ENCODE data around the gene CHI3L1.

CHI3L1 gene

DNA sequence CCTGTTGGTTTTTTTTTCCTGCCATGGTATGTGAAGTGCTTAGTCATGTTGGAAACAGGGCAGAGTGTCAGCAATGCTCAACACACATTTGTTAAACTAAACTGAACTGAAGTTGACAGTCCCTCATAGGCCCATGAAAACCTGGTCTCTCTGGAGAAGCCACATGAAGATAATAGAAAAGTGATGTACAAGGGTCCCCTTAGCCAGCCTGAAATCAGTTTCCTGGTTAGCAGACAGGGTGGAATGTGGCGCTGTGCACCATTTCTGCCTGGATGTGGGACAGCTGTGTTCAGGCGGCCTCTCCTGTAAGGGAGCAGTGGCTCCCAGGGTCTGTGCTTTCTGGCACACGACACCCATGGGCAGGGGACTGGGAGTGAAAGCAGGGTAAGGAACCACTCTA is 9.9 kb upstream of the CHI3L1 start:
- Histone ChIP-seq H3K9me3 (ENCODE audit: control insufficient read depth in 1 of 2, low read length in 2 of 2) (no peaks in the 10 kb centered on the region), H3K27ac (ENCODE audit: low read depth, low read length) (no peak overlapping the region), H3K4me1 (ENCODE audit: control insufficient read depth in 1 of 2, insufficient read depth in 2 of 2, low read length in 2 of 2) (peaks cover 3 to 6% of the 10 kb centered on the region in 2 donors), H3K4me3 (ENCODE audit: low read depth in 1 of 2, low read length in 2 of 2) (no peak overlapping the region), H3K27me3 (ENCODE audit: control insufficient read depth in 1 of 2, insufficient read depth in 2 of 2, low read length in 2 of 2) (no peaks in the 10 kb centered on the region), H3K9ac (ENCODE audit: low read depth in 1 of 2, low read length in 2 of 2) (no peak overlapping the region), H3K36me3 (ENCODE audit: control insufficient read depth in 1 of 2, insufficient read depth in 2 of 2, low read length in 2 of 2) (no peaks in the 10 kb centered on the region)

DNA sequence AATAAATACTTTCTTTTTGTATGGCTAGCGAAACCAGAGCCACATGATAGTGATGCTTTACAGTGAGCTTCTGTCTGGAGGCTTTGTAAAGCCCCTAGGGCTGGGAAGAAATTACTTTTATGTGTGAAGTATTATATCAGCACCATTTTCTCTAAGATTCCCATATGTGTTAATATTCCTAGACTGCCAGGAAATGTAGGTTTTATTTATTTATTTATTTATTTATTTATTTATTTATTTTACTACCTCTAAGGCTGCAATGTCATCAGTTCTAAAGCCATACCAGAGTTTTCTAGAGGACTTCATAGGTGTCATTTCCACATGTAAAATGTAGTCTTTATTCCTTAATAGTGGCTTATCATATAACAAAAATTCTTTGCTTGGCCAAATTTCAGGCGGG is 4.4 kb upstream of the CHI3L1 start:
- Histone ChIP-seq H3K36me3 (ENCODE audit: control insufficient read depth in 1 of 2, insufficient read depth in 2 of 2, low read length in 2 of 2) (no peaks in the 10 kb centered on the region), H3K27me3 (ENCODE audit: control insufficient read depth in 1 of 2, insufficient read depth in 2 of 2, low read length in 2 of 2) (peaks cover 0 to 3% of the 10 kb centered on the region in 2 donors), H3K4me1 (ENCODE audit: control insufficient read depth in 1 of 2, insufficient read depth in 2 of 2, low read length in 2 of 2) (peaks cover 0 to 5% of the 10 kb centered on the region in 2 donors), H3K4me3 (ENCODE audit: low read depth in 1 of 2, low read length in 2 of 2) (no peak overlapping the region), H3K9me3 (ENCODE audit: control insufficient read depth in 1 of 2, low read length in 2 of 2) (no peaks in the 10 kb centered on the region), H3K27ac (ENCODE audit: low read depth, low read length) (no peak overlapping the region), H3K9ac (ENCODE audit: low read depth in 1 of 2, low read length in 2 of 2) (no peak overlapping the region)

DNA sequence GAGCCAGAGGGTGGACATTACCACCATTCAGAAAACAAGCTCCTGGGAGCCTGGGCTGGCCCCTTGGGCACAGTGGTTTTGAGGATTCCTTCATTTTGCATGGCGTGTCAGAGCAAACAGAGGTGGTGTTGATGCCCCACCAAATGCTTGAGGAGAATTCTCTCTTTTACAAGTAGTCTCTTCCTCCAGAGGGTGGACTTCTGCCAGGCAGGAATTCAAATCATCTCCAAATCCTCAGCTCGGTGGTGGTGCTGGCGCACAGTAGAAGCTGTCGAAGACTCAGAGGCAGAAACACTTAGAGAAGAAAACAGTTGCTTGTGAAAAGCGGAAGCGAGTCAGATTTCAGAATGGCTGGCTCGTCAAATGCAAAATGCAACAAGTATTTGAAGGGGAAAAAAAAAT is 3.4 kb upstream of the CHI3L1 start:
- Histone ChIP-seq H3K9me3 (ENCODE audit: control insufficient read depth in 1 of 2, low read length in 2 of 2) (no peaks in the 10 kb centered on the region), H3K9ac (ENCODE audit: low read depth in 1 of 2, low read length in 2 of 2) (no peak overlapping the region), H3K4me1 (ENCODE audit: control insufficient read depth in 1 of 2, insufficient read depth in 2 of 2, low read length in 2 of 2) (peaks cover 0 to 2% of the 10 kb centered on the region in 2 donors), H3K4me3 (ENCODE audit: low read depth in 1 of 2, low read length in 2 of 2) (no peak overlapping the region), H3K36me3 (ENCODE audit: control insufficient read depth in 1 of 2, insufficient read depth in 2 of 2, low read length in 2 of 2) (no peaks in the 10 kb centered on the region), H3K27ac (ENCODE audit: low read depth, low read length) (no peak overlapping the region), H3K27me3 (ENCODE audit: control insufficient read depth in 1 of 2, insufficient read depth in 2 of 2, low read length in 2 of 2) (peaks cover 0 to 3% of the 10 kb centered on the region in 2 donors)

DNA sequence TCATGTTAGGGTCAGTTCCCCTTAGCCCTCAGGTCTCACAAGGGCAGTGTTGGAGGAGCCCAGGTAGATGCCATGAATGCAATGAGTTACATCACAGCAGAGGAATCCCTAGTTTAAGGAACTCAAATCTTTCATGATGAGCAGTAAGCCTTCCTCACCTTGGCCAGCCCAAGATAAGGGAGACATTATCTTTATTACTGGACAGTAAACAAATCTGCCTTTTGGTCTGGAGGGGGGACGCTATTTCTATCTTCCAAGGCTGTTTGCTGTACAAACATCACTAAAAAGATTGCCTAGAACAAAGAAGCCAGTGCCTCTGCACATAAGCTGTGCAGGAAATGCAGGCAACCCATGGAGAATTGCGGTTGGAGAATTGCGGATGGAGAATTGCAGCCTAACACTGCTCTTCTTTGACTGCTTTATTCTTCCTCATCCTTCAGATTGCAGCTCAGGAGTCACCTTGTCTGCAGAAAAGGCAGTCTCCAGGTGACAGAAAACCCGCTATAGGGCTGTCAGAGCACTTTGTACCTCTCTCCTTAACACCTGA is 2.3 kb upstream of the CHI3L1 start:
- peaks cover 0 to 3% of the 10 kb centered on the region in 2 donors for H3K27me3 ChIP-seq (ENCODE audit: control insufficient read depth in 1 of 2, insufficient read depth in 2 of 2, low read length in 2 of 2)
- H3K4me1 ChIP-seq (ENCODE audit: control insufficient read depth in 1 of 2, insufficient read depth in 2 of 2, low read length in 2 of 2): peaks cover 0 to 2% of the 10 kb centered on the region in 2 donors
- H3K4me3 ChIP-seq (ENCODE audit: low read depth in 1 of 2, low read length in 2 of 2): no peak overlapping the region
- H3K36me3 ChIP-seq (ENCODE audit: control insufficient read depth in 1 of 2, insufficient read depth in 2 of 2, low read length in 2 of 2): no peaks in the 10 kb centered on the region
- no peaks in the 10 kb centered on the region for H3K9me3 ChIP-seq (ENCODE audit: control insufficient read depth in 1 of 2, low read length in 2 of 2)
- H3K9ac ChIP-seq (ENCODE audit: low read depth in 1 of 2, low read length in 2 of 2): no peak overlapping the region
- H3K27ac ChIP-seq (ENCODE audit: low read depth, low read length): no peak overlapping the region

DNA sequence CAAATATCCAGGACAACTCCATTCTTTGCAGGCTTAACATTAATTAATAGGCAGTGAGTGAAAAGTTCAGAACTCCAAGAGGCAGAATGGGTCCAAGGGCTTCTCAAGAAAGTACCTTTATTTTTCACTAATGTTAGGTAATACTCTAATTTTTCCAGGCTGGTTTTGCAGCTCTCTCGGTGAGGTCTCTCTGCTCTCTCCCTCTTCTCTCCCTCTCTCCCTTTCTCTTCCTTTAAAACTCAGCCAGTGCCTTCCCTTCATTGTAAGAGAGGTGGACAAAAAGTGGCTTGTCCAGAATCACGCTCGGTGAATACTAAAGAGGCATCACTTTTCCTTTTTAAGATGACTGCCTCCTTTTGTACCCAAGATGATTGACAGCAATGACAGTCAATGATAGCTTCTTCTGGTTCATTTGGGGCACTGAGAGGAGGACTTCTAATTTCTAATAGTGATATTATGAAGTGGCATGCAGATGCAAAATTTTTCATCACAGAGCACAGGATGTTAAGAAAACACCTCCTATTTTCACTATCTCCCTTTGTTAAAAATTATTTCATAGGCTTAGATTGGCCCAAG is 1.3 kb upstream of the CHI3L1 start:
- Histone ChIP-seq H3K4me1 (ENCODE audit: control insufficient read depth in 1 of 2, insufficient read depth in 2 of 2, low read length in 2 of 2) (peaks cover 0 to 2% of the 10 kb centered on the region in 2 donors), H3K9me3 (ENCODE audit: control insufficient read depth in 1 of 2, low read length in 2 of 2) (no peaks in the 10 kb centered on the region), H3K9ac (ENCODE audit: low read depth in 1 of 2, low read length in 2 of 2) (no peak overlapping the region), H3K36me3 (ENCODE audit: control insufficient read depth in 1 of 2, insufficient read depth in 2 of 2, low read length in 2 of 2) (no peaks in the 10 kb centered on the region), H3K4me3 (ENCODE audit: low read depth in 1 of 2, low read length in 2 of 2) (no peak overlapping the region), H3K27me3 (ENCODE audit: control insufficient read depth in 1 of 2, insufficient read depth in 2 of 2, low read length in 2 of 2) (peaks cover 0 to 3% of the 10 kb centered on the region in 2 donors), H3K27ac (ENCODE audit: low read depth, low read length) (no peak overlapping the region)

- H3K4me1 ChIP-seq (ENCODE audit: control insufficient read depth in 1 of 2, insufficient read depth in 2 of 2, low read length in 2 of 2): peaks cover 0 to 2% of the 10 kb centered on the region in 2 donors
- H3K9me3 ChIP-seq (ENCODE audit: control insufficient read depth in 1 of 2, low read length in 2 of 2): no peaks in the 10 kb centered on the region
- H3K4me3 ChIP-seq (ENCODE audit: low read depth in 1 of 2, low read length in 2 of 2): no peak overlapping the region
- no peak overlapping the region for H3K9ac ChIP-seq (ENCODE audit: low read depth in 1 of 2, low read length in 2 of 2)
- H3K36me3 ChIP-seq (ENCODE audit: control insufficient read depth in 1 of 2, insufficient read depth in 2 of 2, low read length in 2 of 2): no peaks in the 10 kb centered on the region
- H3K27ac ChIP-seq (ENCODE audit: low read depth, low read length): no peak overlapping the region
- peaks cover 0 to 3% of the 10 kb centered on the region in 2 donors for H3K27me3 ChIP-seq (ENCODE audit: control insufficient read depth in 1 of 2, insufficient read depth in 2 of 2, low read length in 2 of 2)
Measured at GRCh38 chr1:203187304-203187685, 791 bp upstream of the CHI3L1 start.

DNA sequence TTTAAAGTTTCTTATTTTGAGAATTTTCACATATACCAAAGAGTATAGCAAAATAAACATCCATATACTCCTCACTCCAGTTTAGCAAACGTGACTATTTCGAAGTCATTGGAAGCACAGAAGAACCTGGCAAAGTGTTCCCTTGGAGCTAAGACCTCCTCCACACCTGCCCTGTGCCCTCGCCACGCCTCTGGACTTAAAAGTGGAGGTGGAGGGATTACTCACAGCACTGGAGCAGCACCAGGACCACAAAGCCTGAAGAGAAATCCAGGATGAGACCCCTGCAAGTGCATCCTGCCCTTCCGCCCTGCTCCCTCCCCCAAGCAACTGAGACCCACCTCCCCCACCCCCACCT is 436 bp downstream of the CHI3L1 start:
- no peaks in the 10 kb centered on the region for H3K36me3 ChIP-seq (ENCODE audit: control insufficient read depth in 1 of 2, insufficient read depth in 2 of 2, low read length in 2 of 2)
- H3K4me3 ChIP-seq (ENCODE audit: low read depth in 1 of 2, low read length in 2 of 2): no peak overlapping the region
- no peak overlapping the region for H3K9ac ChIP-seq (ENCODE audit: low read depth in 1 of 2, low read length in 2 of 2)
- no peak overlapping the region for H3K27ac ChIP-seq (ENCODE audit: low read depth, low read length)
- H3K27me3 ChIP-seq (ENCODE audit: control insufficient read depth in 1 of 2, insufficient read depth in 2 of 2, low read length in 2 of 2): peaks cover 0 to 3% of the 10 kb centered on the region in 2 donors
- H3K9me3 ChIP-seq (ENCODE audit: control insufficient read depth in 1 of 2, low read length in 2 of 2): no peaks in the 10 kb centered on the region
- peaks cover 0 to 2% of the 10 kb centered on the region in 2 donors for H3K4me1 ChIP-seq (ENCODE audit: control insufficient read depth in 1 of 2, insufficient read depth in 2 of 2, low read length in 2 of 2)

DNA sequence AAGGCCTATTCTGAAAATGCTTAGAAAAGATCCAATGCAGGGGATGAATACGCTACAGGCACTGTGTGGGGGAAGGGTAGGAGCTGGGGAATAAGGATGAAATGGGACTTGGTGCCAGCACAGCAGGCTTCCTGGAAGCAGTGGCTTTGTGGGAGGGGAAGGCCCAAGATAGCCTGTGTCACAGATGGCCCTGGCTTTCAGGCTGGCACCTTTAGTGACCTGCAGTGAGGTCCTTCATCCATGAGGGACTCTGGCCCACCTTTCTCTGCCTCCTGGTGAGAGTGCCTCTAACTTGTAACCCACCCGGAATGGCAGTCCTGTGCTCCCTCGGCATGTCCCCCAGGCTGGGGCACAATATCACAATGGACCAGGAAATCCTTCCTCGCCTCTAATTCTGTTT is 919 bp downstream of the CHI3L1 start:
- no peaks in the 10 kb centered on the region for H3K36me3 ChIP-seq (ENCODE audit: control insufficient read depth in 1 of 2, insufficient read depth in 2 of 2, low read length in 2 of 2)
- peaks cover 0 to 3% of the 10 kb centered on the region in 2 donors for H3K27me3 ChIP-seq (ENCODE audit: control insufficient read depth in 1 of 2, insufficient read depth in 2 of 2, low read length in 2 of 2)
- peaks cover 0 to 2% of the 10 kb centered on the region in 2 donors for H3K4me1 ChIP-seq (ENCODE audit: control insufficient read depth in 1 of 2, insufficient read depth in 2 of 2, low read length in 2 of 2)
- no peaks in the 10 kb centered on the region for H3K9me3 ChIP-seq (ENCODE audit: control insufficient read depth in 1 of 2, low read length in 2 of 2)
- H3K27ac ChIP-seq (ENCODE audit: low read depth, low read length): no peak overlapping the region
- H3K9ac ChIP-seq (ENCODE audit: low read depth in 1 of 2, low read length in 2 of 2): no peak overlapping the region
- no peak overlapping the region for H3K4me3 ChIP-seq (ENCODE audit: low read depth in 1 of 2, low read length in 2 of 2)

DNA sequence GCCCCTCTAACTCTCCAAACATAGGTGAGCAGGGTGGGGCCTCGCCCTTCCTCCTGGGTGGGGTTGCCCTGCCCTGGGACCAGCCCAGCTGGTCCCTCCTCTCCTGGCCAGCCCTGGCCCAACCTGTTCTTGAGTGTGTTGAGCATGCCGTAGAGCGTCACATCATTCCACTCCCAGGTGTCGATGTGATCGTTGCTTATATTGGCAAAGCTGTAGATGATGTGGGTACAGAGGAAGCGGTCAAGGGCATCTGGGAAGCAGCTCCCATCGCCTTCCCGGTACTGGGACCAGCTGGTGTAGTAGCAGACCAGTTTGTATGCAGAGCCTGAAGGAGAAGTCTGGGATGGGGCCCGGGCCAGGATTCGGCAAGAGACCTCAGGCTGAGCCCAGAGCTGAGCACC is 1.4 kb downstream of the CHI3L1 start:
- Histone ChIP-seq H3K36me3 (ENCODE audit: control insufficient read depth in 1 of 2, insufficient read depth in 2 of 2, low read length in 2 of 2) (no peaks in the 10 kb centered on the region), H3K27me3 (ENCODE audit: control insufficient read depth in 1 of 2, insufficient read depth in 2 of 2, low read length in 2 of 2) (peaks cover 0 to 3% of the 10 kb centered on the region in 2 donors), H3K4me3 (ENCODE audit: low read depth in 1 of 2, low read length in 2 of 2) (no peak overlapping the region), H3K9me3 (ENCODE audit: control insufficient read depth in 1 of 2, low read length in 2 of 2) (no peaks in the 10 kb centered on the region), H3K27ac (ENCODE audit: low read depth, low read length) (no peak overlapping the region), H3K9ac (ENCODE audit: low read depth in 1 of 2, low read length in 2 of 2) (no peak overlapping the region), H3K4me1 (ENCODE audit: control insufficient read depth in 1 of 2, insufficient read depth in 2 of 2, low read length in 2 of 2) (peaks cover 0 to 2% of the 10 kb centered on the region in 2 donors)

GRCh38 chr1:203184467-203184866 is 2.0 kb downstream of the CHI3L1 start:
- Histone ChIP-seq H3K27me3 (ENCODE audit: control insufficient read depth in 1 of 2, insufficient read depth in 2 of 2, low read length in 2 of 2) (peaks cover 0 to 3% of the 10 kb centered on the region in 2 donors), H3K9ac (ENCODE audit: low read depth in 1 of 2, low read length in 2 of 2) (no peak overlapping the region), H3K36me3 (ENCODE audit: control insufficient read depth in 1 of 2, insufficient read depth in 2 of 2, low read length in 2 of 2) (no peaks in the 10 kb centered on the region), H3K27ac (ENCODE audit: low read depth, low read length) (no peak overlapping the region), H3K4me3 (ENCODE audit: low read depth in 1 of 2, low read length in 2 of 2) (no peak overlapping the region), H3K4me1 (ENCODE audit: control insufficient read depth in 1 of 2, insufficient read depth in 2 of 2, low read length in 2 of 2) (peaks cover 0 to 2% of the 10 kb centered on the region in 2 donors), H3K9me3 (ENCODE audit: control insufficient read depth in 1 of 2, low read length in 2 of 2) (no peaks in the 10 kb centered on the region)
